Loucy (cell line): Measurements from ENCODE around the gene CAPN3.

Experiments
- H2AFZ ChIP-seq: fragments of 200-600 bp; sonication (generic); 2 replicates; pipeline ENCODE4 v1.6.0; 2016; ENCODE audit warnings: antibody characterized with exemption, mild to moderate bottlenecking, low read length, moderate library complexity
- H3F3A ChIP-seq: fragments of 200-600 bp; 2 replicates; pipeline ENCODE4 v1.6.0; 2016; ENCODE audit warnings: antibody characterized with exemption, low read depth, mild to moderate bottlenecking
- H3K27me3 ChIP-seq: fragments of 200-600 bp; sonication (generic); 2 replicates; pipeline ENCODE4 v1.6.1; 2014; ENCODE audit warnings: low read length, mild to moderate bottlenecking; ENCODE audit not compliant: insufficient read depth, poor library complexity, severe bottlenecking
- H3K36me3 ChIP-seq: fragments of 200-600 bp; sonication (generic); 2 replicates; pipeline ENCODE4 v1.6.1; 2016; ENCODE audit warnings: low read length; ENCODE audit not compliant: insufficient read depth
- H3K4me1 ChIP-seq: fragments of 200-600 bp; sonication (generic); 2 replicates; pipeline ENCODE4 v1.5.1; 2014; ENCODE audit warnings: low read length, mild to moderate bottlenecking; ENCODE audit not compliant: insufficient read depth, poor library complexity, severe bottlenecking
- H3K4me2 ChIP-seq: fragments of 200-600 bp; sonication (generic); 2 replicates; pipeline ENCODE4 v1.6.0; 2014; ENCODE audit warnings: antibody characterized with exemption, low read length, low read depth, mild to moderate bottlenecking; ENCODE audit not compliant: poor library complexity, severe bottlenecking
- H3K4me3 ChIP-seq: fragments of 200-600 bp; sonication (generic); 2 replicates; pipeline ENCODE4 v1.5.1; 2014; ENCODE audit warnings: low read length, mild to moderate bottlenecking, mixed read lengths; ENCODE audit not compliant: poor library complexity, severe bottlenecking
- H3K79me2 ChIP-seq: fragments of 200-600 bp; sonication (generic); 2 replicates; pipeline ENCODE4 v1.6.1; 2014; ENCODE audit warnings: low read length; ENCODE audit not compliant: insufficient read depth
- H3K9ac ChIP-seq: fragments of 200-600 bp; sonication (generic); 2 replicates; pipeline ENCODE4 v1.6.0; 2014; ENCODE audit warnings: mild to moderate bottlenecking, low read depth, low read length, moderate library complexity; ENCODE audit not compliant: poor library complexity, severe bottlenecking
- H3K9me2 ChIP-seq: fragments of 200-600 bp; sonication (generic); replicated peaks from 2 replicates; pipeline ENCODE4 v1.6.1; 2016; ENCODE audit warnings: low read depth, low read length, mixed read lengths
- H3K9me3 ChIP-seq: fragments of 200-600 bp; sonication (generic); 2 replicates; pipeline ENCODE4 v1.6.1; 2014; ENCODE audit warnings: mild to moderate bottlenecking, antibody characterized with exemption, low read length, low read depth; ENCODE audit not compliant: insufficient read depth
- H4K20me1 ChIP-seq: fragments of 200-600 bp; sonication (generic); 2 replicates; pipeline ENCODE4 v1.6.0; 2014; ENCODE audit warnings: antibody characterized with exemption, low read length, mild to moderate bottlenecking; ENCODE audit not compliant: insufficient read depth, poor library complexity, severe bottlenecking
- EZH2phosphoT487 ChIP-seq: fragments of 200-600 bp; IDR thresholded peaks from 2 replicates; pipeline ENCODE4 v1.6.1; 2018; ENCODE audit warnings: antibody characterized with exemption, mild to moderate bottlenecking, moderate library complexity, borderline replicate concordance
- TF ChIP-seq, protein P1 (sequence below): fragments of 200-600 bp; sonication (generic); conservative IDR thresholded peaks from 2 replicates; pipeline ENCODE4 v1.5.1; 2014; ENCODE audit warnings: mild to moderate bottlenecking, antibody characterized with exemption, low read length

Gene CAPN3

GRCh38 chr15:42447599-42447998, 88.3 kb downstream of the CAPN3 start:
- Histone ChIP-seq H3K27me3 (no peaks in the 10 kb centered on the region), H3K4me3 (no peak overlapping the region), H3K36me3 (peaks cover 69% of the 10 kb centered on the region; the same call in 1 of the 2 replicates), H3K9me3 (no peaks in the 10 kb centered on the region), H3F3A (no peaks in the 10 kb centered on the region), H3K9me2 (no peaks in the 10 kb centered on the region), H3K4me1 (no peaks in the 10 kb centered on the region), H3K79me2 (no peaks in the 10 kb centered on the region), H4K20me1 (no peaks in the 10 kb centered on the region), H3K9ac (no peak overlapping the region), H3K4me2 (no peak overlapping the region), H2AFZ (no peak overlapping the region)
- TF ChIP-seq, protein P1, sequence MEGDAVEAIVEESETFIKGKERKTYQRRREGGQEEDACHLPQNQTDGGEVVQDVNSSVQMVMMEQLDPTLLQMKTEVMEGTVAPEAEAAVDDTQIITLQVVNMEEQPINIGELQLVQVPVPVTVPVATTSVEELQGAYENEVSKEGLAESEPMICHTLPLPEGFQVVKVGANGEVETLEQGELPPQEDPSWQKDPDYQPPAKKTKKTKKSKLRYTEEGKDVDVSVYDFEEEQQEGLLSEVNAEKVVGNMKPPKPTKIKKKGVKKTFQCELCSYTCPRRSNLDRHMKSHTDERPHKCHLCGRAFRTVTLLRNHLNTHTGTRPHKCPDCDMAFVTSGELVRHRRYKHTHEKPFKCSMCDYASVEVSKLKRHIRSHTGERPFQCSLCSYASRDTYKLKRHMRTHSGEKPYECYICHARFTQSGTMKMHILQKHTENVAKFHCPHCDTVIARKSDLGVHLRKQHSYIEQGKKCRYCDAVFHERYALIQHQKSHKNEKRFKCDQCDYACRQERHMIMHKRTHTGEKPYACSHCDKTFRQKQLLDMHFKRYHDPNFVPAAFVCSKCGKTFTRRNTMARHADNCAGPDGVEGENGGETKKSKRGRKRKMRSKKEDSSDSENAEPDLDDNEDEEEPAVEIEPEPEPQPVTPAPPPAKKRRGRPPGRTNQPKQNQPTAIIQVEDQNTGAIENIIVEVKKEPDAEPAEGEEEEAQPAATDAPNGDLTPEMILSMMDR, result no peak
- no peak for TF ChIP-seq EZH2phosphoT487

- H3K4me2 ChIP-seq, result no peak overlapping the region
- H3K27me3 ChIP-seq, result no peaks in the 10 kb centered on the region
- H4K20me1 ChIP-seq, result no peaks in the 10 kb centered on the region
- H3K36me3 ChIP-seq, result peaks cover 75% of the 10 kb centered on the region; the same call in 1 of the 2 replicates
- H3K9ac ChIP-seq, result no peak overlapping the region
- H2AFZ ChIP-seq, result no peak overlapping the region
- no peak for TF ChIP-seq EZH2phosphoT487
- TF ChIP-seq, protein P1, result no peak
- no peaks in the 10 kb centered on the region for H3K79me2 ChIP-seq
- H3K4me1 ChIP-seq, result no peaks in the 10 kb centered on the region
- H3K9me2 ChIP-seq, result no peaks in the 10 kb centered on the region
- no peak overlapping the region for H3K4me3 ChIP-seq
- no peaks in the 10 kb centered on the region for H3K9me3 ChIP-seq
- H3F3A ChIP-seq, result no peaks in the 10 kb centered on the region
Observed at GRCh38 chr15:42448281-42448680, 89.0 kb downstream of the CAPN3 start.

GRCh38 chr15:42449770-42450424, 90.6 kb downstream of the CAPN3 start:
- no peak overlapping the region for H3K9ac ChIP-seq
- H3K9me3 ChIP-seq, result no peaks in the 10 kb centered on the region
- H2AFZ ChIP-seq, result no peak overlapping the region
- no peaks in the 10 kb centered on the region for H3K9me2 ChIP-seq
- H3K36me3 ChIP-seq, result peaks cover 69% of the 10 kb centered on the region; the same call in 1 of the 2 replicates
- TF ChIP-seq, protein P1, result no peak
- no peak for TF ChIP-seq EZH2phosphoT487
- H4K20me1 ChIP-seq, result no peaks in the 10 kb centered on the region
- no peak overlapping the region for H3K4me2 ChIP-seq
- no peaks in the 10 kb centered on the region for H3F3A ChIP-seq
- no peaks in the 10 kb centered on the region for H3K27me3 ChIP-seq
- no peaks in the 10 kb centered on the region for H3K79me2 ChIP-seq
- H3K4me3 ChIP-seq, result no peak overlapping the region
- no peaks in the 10 kb centered on the region for H3K4me1 ChIP-seq
